BLaER1 (cell line): ENCODE results near the gene RNF141.

Experiments used
- H3K27ac ChIP-seq: shearing (Covaris generic); formaldehyde crosslinking; 2 replicates; pipeline ENCODE4 v1.8.1; 2022
- H3K27me3 ChIP-seq: shearing (Covaris generic); formaldehyde crosslinking; 2 replicates; pipeline ENCODE4 v1.8.1; 2022
- H3K36me3 ChIP-seq: shearing (Covaris generic); formaldehyde crosslinking; 2 replicates; pipeline ENCODE4 v1.8.1; 2022
- H3K4me1 ChIP-seq: shearing (Covaris generic); formaldehyde crosslinking; 2 replicates; pipeline ENCODE4 v1.8.1; 2022
- H3K4me2 ChIP-seq: shearing (Covaris generic); formaldehyde crosslinking; 2 replicates; pipeline ENCODE4 v1.8.1; 2022
- H3K4me3 ChIP-seq: shearing (Covaris generic); formaldehyde crosslinking; 2 replicates; pipeline ENCODE4 v1.8.1; 2022
- H3K9ac ChIP-seq: shearing (Covaris generic); formaldehyde crosslinking; 2 replicates; pipeline ENCODE4 v1.8.1; 2022
- H3K9me3 ChIP-seq: shearing (Covaris generic); formaldehyde crosslinking; 2 replicates; pipeline ENCODE4 v1.8.1; 2022
- H4K20me1 ChIP-seq: shearing (Covaris generic); formaldehyde crosslinking; 2 replicates; pipeline ENCODE4 v1.8.1; 2022
- Cebpa-rat ChIP-seq: shearing (Covaris generic); IDR thresholded peaks from 2 replicates; pipeline ENCODE4 v1.8.1; 2022

Gene RNF141

DNA sequence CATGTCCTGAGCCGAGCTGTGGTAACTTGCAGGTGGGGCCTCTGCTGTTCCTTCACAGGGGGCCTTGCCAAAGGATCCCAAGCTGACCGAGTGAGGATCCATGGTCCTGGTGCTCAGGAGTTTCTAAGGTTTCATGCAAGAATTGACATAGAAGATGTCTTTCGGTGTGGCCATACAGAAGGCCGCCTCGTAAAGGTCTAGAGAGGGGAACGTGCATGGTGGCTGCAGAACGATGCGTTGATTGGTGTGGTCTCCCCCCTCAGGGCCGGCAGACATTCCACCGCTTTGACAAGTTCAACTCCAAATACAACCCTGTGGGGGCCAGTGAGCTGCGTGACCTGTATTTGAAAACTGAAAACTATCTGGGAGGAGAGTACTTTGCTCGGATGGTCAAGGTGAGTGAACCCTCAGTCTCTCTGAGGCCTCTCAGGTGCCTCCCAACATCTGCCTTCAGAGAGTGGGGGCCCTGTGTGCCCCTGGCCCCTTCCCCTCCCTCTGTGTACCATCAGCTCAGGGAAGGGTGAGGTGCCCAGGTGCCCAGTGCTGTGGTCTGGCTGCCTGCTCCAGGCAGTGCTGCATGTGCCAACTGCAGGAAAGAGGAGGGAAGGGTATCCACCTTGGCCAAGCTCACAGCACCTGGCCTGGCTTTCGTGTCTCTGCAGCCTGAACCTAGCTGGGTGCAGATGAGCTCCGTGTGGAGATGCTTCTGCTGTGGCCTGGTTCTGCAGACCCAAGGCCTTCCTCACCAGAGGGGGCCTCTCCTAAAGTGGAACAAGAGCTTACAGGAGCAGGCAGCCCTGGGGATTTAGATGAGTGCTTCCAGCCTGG lies 46.1 kb downstream of the RNF141 start:
- H3K4me3 ChIP-seq = no peak overlapping the region
- H3K27ac ChIP-seq = no peak overlapping the region
- H3K9me3 ChIP-seq = no peaks in the 10 kb centered on the region
- H3K9ac ChIP-seq = no peak overlapping the region
- no peak overlapping the region for H3K4me2 ChIP-seq
- H3K27me3 ChIP-seq = no peaks in the 10 kb centered on the region
- H3K36me3 ChIP-seq = peaks cover 99% of the 10 kb centered on the region
- H3K4me1 ChIP-seq = no peaks in the 10 kb centered on the region
- TF ChIP-seq Cebpa-rat = no peak
- no peaks in the 10 kb centered on the region for H4K20me1 ChIP-seq

DNA sequence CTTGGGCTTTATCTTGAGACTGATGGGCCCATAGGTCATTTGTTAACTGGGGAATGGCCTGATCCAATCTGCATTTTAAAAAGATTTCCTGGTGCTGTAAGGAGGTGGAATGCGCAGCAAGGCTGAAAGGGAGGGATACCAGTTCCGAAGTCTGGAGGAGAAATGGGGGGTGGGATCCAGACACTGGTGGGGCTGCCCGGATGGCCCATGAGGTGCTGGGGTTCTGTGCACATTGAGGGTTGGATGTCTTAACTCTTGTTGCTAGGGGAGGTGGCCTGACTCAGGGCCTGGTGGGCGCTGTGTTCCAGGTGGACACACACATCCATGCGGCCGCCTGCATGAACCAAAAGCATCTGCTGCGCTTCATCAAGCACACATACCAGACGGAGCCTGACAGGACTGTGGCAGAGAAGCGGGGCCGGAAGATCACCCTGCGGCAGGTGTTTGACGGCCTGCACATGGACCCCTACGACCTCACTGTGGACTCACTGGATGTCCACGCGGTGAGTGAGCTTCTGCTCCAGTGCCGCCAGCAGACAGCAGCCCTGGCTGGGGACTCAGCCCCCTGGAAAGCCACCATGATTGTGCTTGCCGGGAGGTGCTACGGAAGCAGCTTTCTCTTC lies 47.8 kb downstream of the RNF141 start:
- Histone ChIP-seq H3K27ac (no peak overlapping the region), H3K4me2 (no peak overlapping the region), H3K4me1 (no peaks in the 10 kb centered on the region), H4K20me1 (no peaks in the 10 kb centered on the region), H3K9me3 (no peaks in the 10 kb centered on the region), H3K36me3 (peaks cover 99% of the 10 kb centered on the region), H3K9ac (no peak overlapping the region), H3K4me3 (no peak overlapping the region), H3K27me3 (no peaks in the 10 kb centered on the region)
- TF ChIP-seq Cebpa-rat = no peak

DNA sequence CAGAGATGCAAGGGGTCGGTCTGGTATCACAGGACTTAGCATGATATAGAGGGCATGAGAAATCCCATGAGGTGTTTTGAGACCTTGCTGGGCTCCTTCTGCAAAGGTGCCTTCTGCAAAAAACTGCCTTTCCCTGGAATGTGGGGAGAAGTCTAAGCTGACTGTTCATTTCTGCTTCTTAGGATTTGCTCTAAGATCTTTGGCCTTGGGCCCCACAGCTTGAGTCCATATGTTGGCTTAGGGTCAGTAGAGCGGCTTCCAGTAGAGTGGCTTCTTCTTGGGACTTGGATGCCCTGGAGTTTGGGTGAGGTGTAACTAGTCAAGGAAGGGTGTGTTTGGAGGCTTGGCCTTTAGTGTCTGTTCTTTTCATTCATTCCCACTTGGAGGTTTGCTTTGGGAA lies 48.9 kb downstream of the RNF141 start:
- H3K9ac ChIP-seq = no peak overlapping the region
- no peaks in the 10 kb centered on the region for H3K27me3 ChIP-seq
- no peak overlapping the region for H3K27ac ChIP-seq
- H4K20me1 ChIP-seq = no peaks in the 10 kb centered on the region
- H3K36me3 ChIP-seq = peaks cover 97% of the 10 kb centered on the region
- no peak overlapping the region for H3K4me3 ChIP-seq
- H3K4me1 ChIP-seq = no peaks in the 10 kb centered on the region
- no peak for TF ChIP-seq Cebpa-rat
- H3K9me3 ChIP-seq = no peaks in the 10 kb centered on the region
- H3K4me2 ChIP-seq = no peak overlapping the region

DNA sequence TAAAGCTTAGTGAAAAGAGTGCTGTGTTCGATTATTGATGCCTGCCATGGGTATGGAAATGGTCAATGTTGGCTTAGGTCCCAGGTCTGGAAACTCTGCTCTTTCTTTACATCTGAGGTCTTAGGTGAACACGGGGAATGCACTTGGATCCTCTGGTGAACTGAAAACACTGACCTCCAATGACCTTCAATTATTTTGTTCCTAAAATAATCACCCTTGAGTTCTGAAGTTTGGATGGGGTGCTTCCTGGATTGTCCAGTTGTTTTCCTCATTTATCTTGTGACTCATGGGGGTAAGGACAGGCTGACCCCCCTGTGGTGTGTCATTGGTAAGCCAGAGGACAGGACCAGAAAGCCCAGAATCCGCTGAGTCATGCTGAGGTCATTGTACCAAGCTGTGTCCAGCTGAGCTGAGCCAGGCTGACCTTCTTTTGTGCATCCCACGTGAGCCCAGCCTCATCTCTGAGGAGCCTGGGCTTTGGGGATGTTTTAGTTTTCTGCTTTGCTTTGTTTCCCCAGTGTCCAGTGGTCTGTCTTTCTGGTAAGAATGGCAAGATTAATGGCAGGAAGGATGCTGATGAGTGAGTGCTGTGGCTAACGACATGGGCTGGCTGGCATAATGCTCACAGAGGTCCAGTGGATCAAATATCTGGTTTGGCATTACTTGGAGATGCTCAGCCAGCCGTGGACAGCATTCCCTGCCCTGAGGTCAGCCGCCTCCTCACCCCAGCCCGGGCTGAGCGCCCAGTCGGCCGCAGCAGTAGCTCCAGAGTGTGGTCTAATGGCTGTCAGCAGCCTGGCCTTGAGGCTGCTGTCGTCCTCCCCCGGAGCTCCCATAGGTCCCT lies 50.4 kb downstream of the RNF141 start:
- no peak overlapping the region for H3K27ac ChIP-seq

DNA sequence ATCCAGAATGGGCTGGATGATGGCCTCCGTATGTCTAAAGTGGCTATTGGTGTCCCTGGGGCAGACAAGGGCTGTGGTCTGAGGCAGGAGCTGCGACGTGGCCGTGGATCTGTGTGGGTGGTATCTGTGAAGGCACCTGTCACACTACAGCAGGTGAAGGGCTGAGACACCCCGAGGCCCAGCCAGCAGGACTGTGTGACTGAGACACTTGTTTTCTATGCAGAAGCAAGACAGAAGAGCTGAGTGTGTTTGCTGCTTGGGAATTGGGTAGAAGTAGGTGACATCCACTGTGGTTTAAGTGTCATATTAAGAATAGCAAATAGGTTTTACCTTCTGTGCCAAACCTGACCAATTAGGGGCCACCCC lies 51.0 kb downstream of the RNF141 start:
- H4K20me1 ChIP-seq = no peaks in the 10 kb centered on the region
- no peak overlapping the region for H3K9ac ChIP-seq
- no peak for TF ChIP-seq Cebpa-rat
- H3K9me3 ChIP-seq = no peaks in the 10 kb centered on the region
- H3K4me2 ChIP-seq = no peak overlapping the region
- no peak overlapping the region for H3K4me3 ChIP-seq
- H3K36me3 ChIP-seq = peaks cover 98% of the 10 kb centered on the region
- H3K27me3 ChIP-seq = no peaks in the 10 kb centered on the region
- H3K27ac ChIP-seq = no peak overlapping the region
- H3K4me1 ChIP-seq = no peaks in the 10 kb centered on the region

More for the DNA sequence above, 50.4 kb downstream of the RNF141 start:
- Histone ChIP-seq H3K9ac (no peak overlapping the region), H3K4me2 (no peak overlapping the region), H3K4me3 (no peak overlapping the region), H3K9me3 (no peaks in the 10 kb centered on the region), H3K36me3 (peaks cover 98% of the 10 kb centered on the region), H4K20me1 (no peaks in the 10 kb centered on the region), H3K27me3 (no peaks in the 10 kb centered on the region), H3K4me1 (no peaks in the 10 kb centered on the region)
- no peak for TF ChIP-seq Cebpa-rat

DNA sequence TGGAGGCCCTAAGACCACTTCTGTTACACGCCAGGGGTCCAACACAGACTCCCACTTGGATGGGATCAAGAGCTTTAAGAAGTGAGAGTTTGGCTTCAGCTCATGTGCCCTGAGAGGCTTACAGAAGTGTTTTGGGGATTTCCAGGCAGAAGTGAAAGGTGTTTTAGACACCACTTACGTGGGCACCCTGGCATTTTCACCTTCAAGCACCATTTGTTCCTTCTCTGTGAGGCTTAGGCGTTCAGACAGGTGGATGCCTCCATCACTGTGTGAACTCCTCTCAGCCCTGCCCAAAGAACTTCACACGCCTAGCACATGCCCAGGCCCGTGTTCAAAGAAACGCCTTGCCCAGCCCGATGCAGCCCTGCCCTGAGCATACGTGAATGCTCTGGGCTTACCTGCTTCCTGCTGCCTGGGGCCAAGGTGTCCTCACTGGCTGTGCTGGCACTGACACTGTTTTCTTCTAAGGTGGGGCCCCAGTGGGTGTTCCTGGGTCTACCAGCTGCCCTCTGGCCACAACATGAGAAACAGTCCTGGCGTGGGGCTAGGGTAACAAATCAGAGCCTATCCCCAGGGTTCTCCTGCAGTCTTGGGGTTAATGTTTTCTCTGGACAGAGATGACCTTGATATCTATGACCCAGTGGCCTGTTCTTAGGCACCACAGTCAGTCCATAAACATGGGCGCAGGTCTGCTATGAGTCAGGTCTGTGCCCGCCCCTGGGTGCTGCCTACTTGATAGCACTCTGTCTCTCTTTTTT lies 51.9 kb downstream of the RNF141 start:
- Histone ChIP-seq H3K9me3 (no peaks in the 10 kb centered on the region), H3K36me3 (peaks cover 98% of the 10 kb centered on the region), H3K4me3 (no peak overlapping the region), H3K4me2 (no peak overlapping the region), H3K9ac (no peak overlapping the region), H3K27ac (no peak overlapping the region), H3K4me1 (no peaks in the 10 kb centered on the region), H3K27me3 (no peaks in the 10 kb centered on the region), H4K20me1 (no peaks in the 10 kb centered on the region)
- no peak for TF ChIP-seq Cebpa-rat

DNA sequence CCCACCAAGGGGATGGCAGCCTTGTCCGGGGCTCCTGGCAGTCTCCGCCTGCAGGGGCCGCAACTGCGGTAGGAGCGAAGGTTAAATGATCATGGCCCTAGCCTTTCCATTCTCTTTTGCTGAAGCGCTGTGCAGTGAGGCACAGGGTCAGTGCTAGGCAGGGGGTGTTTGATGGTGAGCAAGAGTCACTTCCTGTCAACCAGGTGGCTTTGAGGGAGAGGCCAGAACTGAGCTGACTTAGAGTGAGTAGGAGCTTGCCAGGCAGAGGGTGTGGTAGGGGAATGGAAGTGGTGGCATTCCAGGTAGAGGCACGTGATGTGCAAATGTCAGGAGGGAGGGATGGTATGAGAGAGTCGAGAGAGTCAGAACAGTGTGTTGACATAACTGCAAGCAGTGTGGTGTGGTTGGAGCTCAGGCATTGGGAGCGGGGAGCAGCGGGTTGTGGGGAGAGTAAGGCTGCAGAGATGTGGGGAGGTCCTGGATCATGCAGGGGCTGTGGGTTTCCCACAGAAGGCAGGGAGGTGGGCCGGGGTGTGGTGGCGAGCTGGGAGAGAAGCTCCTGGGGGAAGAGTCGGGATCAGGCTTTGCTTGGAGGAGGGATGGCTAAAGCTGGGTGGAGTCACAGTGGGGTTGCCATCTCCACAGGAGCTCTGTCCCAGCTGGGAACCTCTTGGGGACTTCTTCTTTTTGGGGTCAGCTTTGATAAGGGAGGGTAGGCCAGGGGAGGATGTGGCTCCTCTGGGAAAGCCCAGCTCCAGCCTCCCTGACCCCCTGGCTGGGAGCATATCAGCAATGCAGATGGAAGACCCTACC lies 52.7 kb downstream of the RNF141 start:
- no peak overlapping the region for H3K27ac ChIP-seq

DNA sequence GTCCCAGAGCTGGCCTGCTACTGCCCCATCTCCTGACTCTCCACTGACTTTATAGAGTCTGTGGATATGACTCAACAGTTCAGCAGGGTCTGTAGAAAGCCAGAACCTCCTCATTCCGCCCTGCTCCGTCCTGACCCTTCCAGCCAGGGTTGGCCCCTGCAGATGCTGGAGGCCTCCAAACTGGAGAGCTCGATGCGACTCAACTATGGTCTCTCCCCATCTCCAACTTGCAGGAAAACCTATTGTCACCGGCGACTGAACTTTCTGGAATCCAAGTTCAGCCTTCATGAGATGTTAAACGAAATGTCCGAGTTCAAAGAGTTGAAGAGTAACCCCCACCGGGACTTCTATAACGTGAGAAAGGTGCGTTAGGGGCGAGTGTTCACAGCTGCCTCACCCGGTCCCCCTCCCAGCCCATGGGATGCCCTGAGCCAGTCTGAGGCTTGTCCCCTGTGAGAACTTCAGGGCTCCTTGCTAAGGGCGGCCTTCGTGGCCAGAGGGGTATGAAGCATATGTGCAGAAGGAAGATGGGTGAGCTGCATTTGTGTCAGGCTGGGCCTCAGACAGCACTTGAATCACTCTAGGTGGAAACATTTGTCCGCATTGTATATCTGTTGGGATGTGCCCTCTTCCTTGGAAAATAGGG lies 53.9 kb downstream of the RNF141 start:
- no peak overlapping the region for H3K27ac ChIP-seq
- no peaks in the 10 kb centered on the region for H3K4me1 ChIP-seq
- no peak overlapping the region for H3K9ac ChIP-seq
- H3K36me3 ChIP-seq = peaks cover 98% of the 10 kb centered on the region
- H3K9me3 ChIP-seq = no peaks in the 10 kb centered on the region
- no peaks in the 10 kb centered on the region for H4K20me1 ChIP-seq
- no peak overlapping the region for H3K4me3 ChIP-seq
- no peaks in the 10 kb centered on the region for H3K27me3 ChIP-seq
- H3K4me2 ChIP-seq = no peak overlapping the region
- TF ChIP-seq Cebpa-rat = no peak

More for the DNA sequence above, 52.7 kb downstream of the RNF141 start:
- Histone ChIP-seq H3K4me1 (no peaks in the 10 kb centered on the region), H3K9ac (no peak overlapping the region), H4K20me1 (no peaks in the 10 kb centered on the region), H3K27me3 (no peaks in the 10 kb centered on the region), H3K36me3 (peaks cover 98% of the 10 kb centered on the region), H3K9me3 (no peaks in the 10 kb centered on the region), H3K4me3 (no peak overlapping the region), H3K4me2 (no peak overlapping the region)
- no peak for TF ChIP-seq Cebpa-rat
